ENCODE measurements around the gene SPECC1L. TPM values are rescaled to one million over a fixed set of nuclear protein-coding genes. Genes with fewer than 3 reads are reported as not detected.

The SPECC1L gene
- total and polyA plus RNA-seq, 2 of the 8 experiments (the other 6 are each of a cell fraction or from before 2014, with no cell fraction given): 15.7 to 61.6 TPM

GRCh38 chr22:24405631-24406321, 135.1 kb downstream of the SPECC1L start:
- no peaks in the 10 kb centered on the region for H3K27me3 ChIP-seq (replicated peaks in 1 of 4; ENCODE audit: control insufficient read depth in 3 of 4, extremely low read depth in 1 of 4, insufficient read depth in 3 of 4, low read length in 3 of 4)
- no peaks in the 10 kb centered on the region for H3K9me3 ChIP-seq (ENCODE audit: insufficient read depth in 2 of 2, low read depth in 1 of 2, low read length in 1 of 2)
- ChIA-PET CTCF (ENCODE audit: partially characterized antibody) (interaction anchor here (0.6 to 8.3 kb wide), 8 partner anchors 12 to 116 kb away, joined by 3 to 83 read pairs (median 4); no protein-coding TSS in a partner anchor), POLR2A (ENCODE audit: partially characterized antibody) (interaction anchor here (0.6 to 1.2 kb wide), 2 partner anchors 12 to 135 kb away, joined by 3 to 5 read pairs; no protein-coding TSS in a partner anchor)
- no peak overlapping the region for H3K23ac ChIP-seq (ENCODE audit: insufficient read length)
- FAIRE-seq: no peak
- H2AK5ac ChIP-seq (ENCODE audit: low read depth, low read length): no peak overlapping the region
- no peak for TF ChIP-seq SIRT6 (IDR thresholded peaks at IDR 0.05; ENCODE audit: low read length)
- peak; percentile 60 for TF ChIP-seq CEBPB (IDR thresholded peaks at IDR 0.05; ENCODE audit: low read depth, low read length)
- TF ChIP-seq SP4 (IDR thresholded peaks at IDR 0.05; ENCODE audit: low read length): no peak
- no peak for TF ChIP-seq EGR1 (IDR thresholded peaks at IDR 0.05; ENCODE audit: borderline replicate concordance, low read depth, low read length)
- no peak for DNase-seq (ENCODE audit: low read depth in 1 of 2, low spot score in 2 of 2)
- H3K9ac ChIP-seq (replicated peaks in 1 of 4; ENCODE audit: extremely low read depth in 1 of 4, low read depth in 3 of 4, low read length in 3 of 4): no peak overlapping the region
- no peak overlapping the region for H2AFZ ChIP-seq (ENCODE audit: low read length)
- H2BK5ac ChIP-seq (ENCODE audit: low read depth, low read length): peak overlapping the region; percentile 44; the same call in 1 of the 2 replicates
- H3K27ac ChIP-seq (ENCODE audit: low read depth, low read length): no peak overlapping the region
- H3K4ac ChIP-seq (replicated peaks; ENCODE audit: insufficient read length, low read depth, low read length): no peak overlapping the region
- H2BK15ac ChIP-seq (ENCODE audit: low read length): no peak overlapping the region
- no peak overlapping the region for H4K5ac ChIP-seq (ENCODE audit: insufficient read length, low read depth, low read length)
- H3K14ac ChIP-seq (ENCODE audit: insufficient read length): no peak overlapping the region
- H2BK120ac ChIP-seq (replicated peaks; ENCODE audit: low read depth, low read length): no peak overlapping the region
- peaks cover 0 to 4% of the 10 kb centered on the region in 2 experiments for H4K20me1 ChIP-seq (replicated peaks in 1 of 2; ENCODE audit: control insufficient read depth in 1 of 2, insufficient read depth in 2 of 2, low read length in 2 of 2)
- no peak overlapping the region for H3K18ac ChIP-seq (ENCODE audit: extremely low read depth, low read length)
- H3K79me1 ChIP-seq (ENCODE audit: low read depth, low read length): no peaks in the 10 kb centered on the region
- no peaks in the 10 kb centered on the region for H3K79me2 ChIP-seq (ENCODE audit: control insufficient read depth in 1 of 2, insufficient read depth in 2 of 2, low read length in 2 of 2)
- no peak overlapping the region for H3K56ac ChIP-seq (replicated peaks; ENCODE audit: insufficient read length, low read depth, low read length)
- H3K23me2 ChIP-seq (ENCODE audit: low read depth, low read length): no peaks in the 10 kb centered on the region
- WGBS, 2 experiments (ENCODE audit: extremely low coverage in 1 of 2, insufficient coverage in 1 of 2, insufficient read length in 1 of 2, insufficient replicate concordance in 2 of 2, low coverage in 1 of 2, low lambda C conversion rate in 2 of 2, missing lambda C conversion rate in 1 of 2): 94% methylated on average over 12 of the region's 12 CpGs; no CpG with 5 or more reads in 1 of the 2 experiments
- no peak overlapping the region for H4K91ac ChIP-seq (replicated peaks; ENCODE audit: insufficient read length, low read length)
- H3K4me2 ChIP-seq (ENCODE audit: insufficient read depth in 1 of 2, low read depth in 2 of 2, low read length in 2 of 2): no peak overlapping the region
- no peak overlapping the region for H3K4me3 ChIP-seq (ENCODE audit: extremely low read depth in 1 of 4, insufficient read depth in 2 of 4, low read depth in 3 of 4, low read length in 4 of 4)
- peaks cover 0 to 3% (median 0%) of the 10 kb centered on the region in 4 experiments; a peak in 2 of 8 replicates for H3K36me3 ChIP-seq (ENCODE audit: control insufficient read depth in 2 of 4, insufficient read depth in 4 of 4, low read length in 3 of 4)
- no peak overlapping the region for H2BK12ac ChIP-seq (ENCODE audit: low read depth, low read length)
- H4K8ac ChIP-seq (ENCODE audit: extremely low read depth, insufficient read depth, low read length): no peak overlapping the region
- no peak overlapping the region for H2BK20ac ChIP-seq (ENCODE audit: low read length)
- H3K4me1 ChIP-seq (replicated peaks in 1 of 4; ENCODE audit: control insufficient read depth in 3 of 4, insufficient read depth in 4 of 4, low read length in 3 of 4): peaks cover 0 to 12% (median 0%) of the 10 kb centered on the region in 4 experiments; a peak in 2 of 7 replicates
